ENCODE measurements around the gene DMD. TPM values are rescaled to one million over a fixed set of nuclear protein-coding genes. Genes with fewer than 3 reads are reported as not detected.

The DMD gene
- total and polyA plus RNA-seq, 2 experiments from 2014 or later = 73.5 to 90.7 TPM

DNA sequence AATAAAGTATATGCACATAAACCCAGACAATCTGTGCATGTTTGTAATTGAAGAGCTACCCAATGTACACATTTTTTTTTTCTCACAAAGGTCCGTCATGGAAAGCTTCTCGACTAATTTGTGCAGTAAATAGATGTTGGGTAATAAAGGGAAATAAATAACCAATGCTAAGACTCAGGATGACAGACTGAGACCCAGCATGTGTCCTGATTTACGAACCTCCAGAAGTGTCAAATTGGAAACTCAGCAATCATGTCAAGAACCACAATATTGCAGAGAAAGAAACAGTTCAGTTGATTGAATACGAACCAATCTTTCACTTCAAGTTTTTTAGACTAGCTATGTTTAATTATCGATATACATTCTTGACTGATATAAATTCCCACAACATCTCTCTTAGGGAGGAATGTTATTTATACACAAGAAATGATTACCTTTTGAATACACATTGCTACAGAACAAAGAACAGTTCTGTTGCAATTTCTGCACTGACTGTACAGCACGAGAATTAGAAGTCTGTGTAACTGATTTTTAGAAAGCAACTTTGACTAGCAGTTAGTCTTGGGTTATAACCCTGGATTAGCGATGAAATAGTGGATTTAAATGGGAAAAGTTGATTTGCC lies 1513.9 kb downstream of the DMD start:
- TF ChIP-seq CTCF (IDR thresholded peaks at IDR 0.05; ENCODE audit: low read depth, low read length) = no peak
- Histone ChIP-seq H3K27me3 (no peaks in the 10 kb centered on the region), H3K27ac (no peak overlapping the region), H3K4me3 (no peak overlapping the region), H3K4me1 (ENCODE audit: low read depth) (no peaks in the 10 kb centered on the region), H3K9me3 (ENCODE audit: low read depth) (no peaks in the 10 kb centered on the region), H3K36me3 (no peaks in the 10 kb centered on the region)
- DNase-seq (ENCODE audit: low read depth in 1 of 2, low spot score in 1 of 2) = no peak

- Histone ChIP-seq H3K4me1 (ENCODE audit: low read depth) (no peaks in the 10 kb centered on the region), H3K36me3 (no peaks in the 10 kb centered on the region), H3K27me3 (no peaks in the 10 kb centered on the region), H3K27ac (no peak overlapping the region), H3K4me3 (no peak overlapping the region), H3K9me3 (ENCODE audit: low read depth) (no peaks in the 10 kb centered on the region)
- TF ChIP-seq CTCF (IDR thresholded peaks at IDR 0.05; ENCODE audit: low read depth, low read length) = no peak
- DNase-seq (ENCODE audit: low read depth in 1 of 2, low spot score in 1 of 2) = no peak
These were observed 1531.5 kb downstream of the DMD start for GRCh38 chrX:31679861-31680260.

DNA sequence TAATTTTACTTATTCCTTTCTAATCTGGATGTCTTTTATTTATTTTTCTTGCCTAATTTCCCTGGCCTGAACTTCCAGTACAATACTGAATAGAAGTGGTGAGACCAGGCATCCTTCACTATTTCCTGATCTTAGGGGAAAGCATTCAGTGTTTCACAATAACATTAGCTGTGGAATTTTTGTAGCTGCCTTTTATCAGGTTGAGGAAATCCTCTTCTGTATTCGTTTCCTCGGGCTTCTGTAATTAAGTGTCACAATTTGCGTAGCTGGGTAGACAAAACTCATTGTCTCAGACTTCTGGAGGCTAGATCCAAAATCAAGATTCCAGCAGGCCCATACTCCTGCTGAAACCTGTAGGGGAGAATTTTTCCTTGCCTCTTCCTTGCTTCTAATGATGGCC lies 1541.1 kb downstream of the DMD start:
- DNase-seq (ENCODE audit: low read depth in 1 of 2, low spot score in 1 of 2) = peak in 1 of 2 donors; percentile 77
- Histone ChIP-seq H3K27ac (no peak overlapping the region), H3K27me3 (no peaks in the 10 kb centered on the region), H3K9me3 (ENCODE audit: low read depth) (no peaks in the 10 kb centered on the region), H3K4me1 (ENCODE audit: low read depth) (no peaks in the 10 kb centered on the region), H3K4me3 (no peak overlapping the region), H3K36me3 (no peaks in the 10 kb centered on the region)
- no peak for TF ChIP-seq CTCF (IDR thresholded peaks at IDR 0.05; ENCODE audit: low read depth, low read length)

- no peak for TF ChIP-seq CTCF (IDR thresholded peaks at IDR 0.05; ENCODE audit: low read depth, low read length)
These were observed 1545.9 kb downstream of the DMD start for GRCh38 chrX:31665454-31665853.

GRCh38 chrX:31663172-31663571 lies 1548.2 kb downstream of the DMD start:
- TF ChIP-seq CTCF (IDR thresholded peaks at IDR 0.05; ENCODE audit: low read depth, low read length) = no peak

More at GRCh38 chrX:31665454-31665853, 1545.9 kb downstream of the DMD start:
- Histone ChIP-seq H3K27me3 (no peaks in the 10 kb centered on the region), H3K36me3 (no peaks in the 10 kb centered on the region), H3K27ac (no peak overlapping the region), H3K4me3 (no peak overlapping the region), H3K4me1 (ENCODE audit: low read depth) (no peaks in the 10 kb centered on the region), H3K9me3 (ENCODE audit: low read depth) (no peaks in the 10 kb centered on the region)
- DNase-seq (ENCODE audit: low read depth in 1 of 2, low spot score in 1 of 2) = no peak

More at GRCh38 chrX:31663172-31663571, 1548.2 kb downstream of the DMD start:
- Histone ChIP-seq H3K27me3 (no peaks in the 10 kb centered on the region), H3K9me3 (ENCODE audit: low read depth) (no peaks in the 10 kb centered on the region), H3K4me1 (ENCODE audit: low read depth) (no peaks in the 10 kb centered on the region), H3K4me3 (no peak overlapping the region), H3K36me3 (no peaks in the 10 kb centered on the region), H3K27ac (no peak overlapping the region)
- no peak for DNase-seq (ENCODE audit: low read depth in 1 of 2, low spot score in 1 of 2)

Data from cardiac muscle cell (in vitro differentiated cells and primary cell).